ENCODE measurements around the gene ALG11. TPM values are rescaled to one million over a fixed set of nuclear protein-coding genes. Genes with fewer than 3 reads are reported as not detected.

The ALG11 gene
- total RNA-seq, 1 experiment from 2014 or later = 23.9 TPM

DNA sequence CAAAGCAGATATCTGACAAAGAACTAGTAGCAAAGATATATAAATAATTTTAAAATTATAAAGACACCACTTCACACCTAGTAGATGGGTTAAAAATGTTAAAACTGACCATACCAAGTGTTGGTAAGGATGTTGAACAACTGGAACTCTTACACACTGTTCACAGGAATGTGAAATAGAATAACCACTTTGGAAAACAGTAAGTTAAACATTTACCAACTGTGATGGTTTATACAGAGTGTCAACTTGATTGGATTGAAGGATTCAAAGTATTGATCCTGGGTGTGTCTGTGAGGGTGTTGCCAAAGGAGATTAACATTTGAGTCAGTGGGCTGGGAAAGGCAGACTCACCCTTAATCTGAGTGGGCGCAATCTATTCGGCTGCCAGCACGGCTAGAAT lies 31.5 kb downstream of the ALG11 start:
- Histone ChIP-seq H3K4me3 (ENCODE audit: low read depth in 2 of 2, low read length in 2 of 2) (no peak overlapping the region), H3K27me3 (ENCODE audit: control insufficient read depth, insufficient read depth, low read length) (no peaks in the 10 kb centered on the region), H3K4me1 (ENCODE audit: control insufficient read depth, insufficient read depth, low read length) (no peaks in the 10 kb centered on the region), H3K9me3 (ENCODE audit: control insufficient read depth, insufficient read depth, low read depth, low read length) (no peaks in the 10 kb centered on the region), H3K36me3 (ENCODE audit: control insufficient read depth, insufficient read depth, low read length) (no peaks in the 10 kb centered on the region), H3K27ac (ENCODE audit: low read length) (no peak overlapping the region)
- BruUV-seq (replicated peaks) = no TSS peak
- ChIA-PET POLR2A (no interaction called here), CTCF (no interaction called here)
- ATAC-seq (no peak), DNase-seq (ENCODE audit: low read depth, low spot score) (no peak)
- intact Hi-C loops (cut with micrococcal nuclease; ENCODE audit: unreplicated experiment) (no loop called here), in situ Hi-C loops (cut with HindIII; ENCODE audit: low pct_unique_long_range_greater_than_20kb, low sequenced_read_pairs) (no loop called here)
- TF ChIP-seq TCF7L2 (IDR thresholded peaks at IDR 0.05; ENCODE audit: low read depth, low read length) = no peak
- TF ChIP-seq POLR2AphosphoS5 (IDR thresholded peaks at IDR 0.05; ENCODE audit: low read depth, low read length) = no peak
- TF ChIP-seq, protein P1, sequence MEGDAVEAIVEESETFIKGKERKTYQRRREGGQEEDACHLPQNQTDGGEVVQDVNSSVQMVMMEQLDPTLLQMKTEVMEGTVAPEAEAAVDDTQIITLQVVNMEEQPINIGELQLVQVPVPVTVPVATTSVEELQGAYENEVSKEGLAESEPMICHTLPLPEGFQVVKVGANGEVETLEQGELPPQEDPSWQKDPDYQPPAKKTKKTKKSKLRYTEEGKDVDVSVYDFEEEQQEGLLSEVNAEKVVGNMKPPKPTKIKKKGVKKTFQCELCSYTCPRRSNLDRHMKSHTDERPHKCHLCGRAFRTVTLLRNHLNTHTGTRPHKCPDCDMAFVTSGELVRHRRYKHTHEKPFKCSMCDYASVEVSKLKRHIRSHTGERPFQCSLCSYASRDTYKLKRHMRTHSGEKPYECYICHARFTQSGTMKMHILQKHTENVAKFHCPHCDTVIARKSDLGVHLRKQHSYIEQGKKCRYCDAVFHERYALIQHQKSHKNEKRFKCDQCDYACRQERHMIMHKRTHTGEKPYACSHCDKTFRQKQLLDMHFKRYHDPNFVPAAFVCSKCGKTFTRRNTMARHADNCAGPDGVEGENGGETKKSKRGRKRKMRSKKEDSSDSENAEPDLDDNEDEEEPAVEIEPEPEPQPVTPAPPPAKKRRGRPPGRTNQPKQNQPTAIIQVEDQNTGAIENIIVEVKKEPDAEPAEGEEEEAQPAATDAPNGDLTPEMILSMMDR (IDR thresholded peaks at IDR 0.05) = no peak
- TF ChIP-seq SIN3A (IDR thresholded peaks at IDR 0.05; ENCODE audit: borderline replicate concordance, insufficient read depth, low read depth, low read length) = no peak
- TF ChIP-seq, protein P2, sequence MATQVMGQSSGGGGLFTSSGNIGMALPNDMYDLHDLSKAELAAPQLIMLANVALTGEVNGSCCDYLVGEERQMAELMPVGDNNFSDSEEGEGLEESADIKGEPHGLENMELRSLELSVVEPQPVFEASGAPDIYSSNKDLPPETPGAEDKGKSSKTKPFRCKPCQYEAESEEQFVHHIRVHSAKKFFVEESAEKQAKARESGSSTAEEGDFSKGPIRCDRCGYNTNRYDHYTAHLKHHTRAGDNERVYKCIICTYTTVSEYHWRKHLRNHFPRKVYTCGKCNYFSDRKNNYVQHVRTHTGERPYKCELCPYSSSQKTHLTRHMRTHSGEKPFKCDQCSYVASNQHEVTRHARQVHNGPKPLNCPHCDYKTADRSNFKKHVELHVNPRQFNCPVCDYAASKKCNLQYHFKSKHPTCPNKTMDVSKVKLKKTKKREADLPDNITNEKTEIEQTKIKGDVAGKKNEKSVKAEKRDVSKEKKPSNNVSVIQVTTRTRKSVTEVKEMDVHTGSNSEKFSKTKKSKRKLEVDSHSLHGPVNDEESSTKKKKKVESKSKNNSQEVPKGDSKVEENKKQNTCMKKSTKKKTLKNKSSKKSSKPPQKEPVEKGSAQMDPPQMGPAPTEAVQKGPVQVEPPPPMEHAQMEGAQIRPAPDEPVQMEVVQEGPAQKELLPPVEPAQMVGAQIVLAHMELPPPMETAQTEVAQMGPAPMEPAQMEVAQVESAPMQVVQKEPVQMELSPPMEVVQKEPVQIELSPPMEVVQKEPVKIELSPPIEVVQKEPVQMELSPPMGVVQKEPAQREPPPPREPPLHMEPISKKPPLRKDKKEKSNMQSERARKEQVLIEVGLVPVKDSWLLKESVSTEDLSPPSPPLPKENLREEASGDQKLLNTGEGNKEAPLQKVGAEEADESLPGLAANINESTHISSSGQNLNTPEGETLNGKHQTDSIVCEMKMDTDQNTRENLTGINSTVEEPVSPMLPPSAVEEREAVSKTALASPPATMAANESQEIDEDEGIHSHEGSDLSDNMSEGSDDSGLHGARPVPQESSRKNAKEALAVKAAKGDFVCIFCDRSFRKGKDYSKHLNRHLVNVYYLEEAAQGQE (IDR thresholded peaks at IDR 0.05; ENCODE audit: insufficient read depth in 1 of 2, low read depth in 2 of 2, low read length in 1 of 2) = no peak

DNA sequence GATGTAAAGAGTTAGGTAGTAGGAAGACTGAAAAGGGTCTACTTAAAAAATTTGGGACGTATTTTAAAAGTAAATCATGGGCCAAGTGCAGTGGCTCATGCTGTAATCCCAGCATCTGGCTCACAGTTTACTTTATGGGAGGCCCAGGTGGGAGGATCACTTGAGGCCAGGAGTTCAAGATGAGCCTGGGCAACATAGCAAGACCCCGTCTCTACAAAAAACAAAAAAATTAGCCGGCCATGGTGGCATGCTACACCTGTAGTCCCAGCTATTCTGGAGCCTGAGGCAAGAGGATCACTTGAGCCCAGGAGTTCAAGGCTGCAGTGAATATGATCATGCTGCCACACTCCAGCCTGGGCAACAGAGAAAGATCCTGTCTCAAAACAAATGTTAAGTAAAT lies 35.3 kb downstream of the ALG11 start:
- no peak for ATAC-seq
- ChIA-PET POLR2A (no interaction called here), CTCF (no interaction called here)
- DNase-seq (ENCODE audit: low read depth, low spot score) = no peak
- Histone ChIP-seq H3K27ac (ENCODE audit: low read length) (no peak overlapping the region), H3K27me3 (ENCODE audit: control insufficient read depth, insufficient read depth, low read length) (no peaks in the 10 kb centered on the region), H3K9me3 (ENCODE audit: control insufficient read depth, insufficient read depth, low read depth, low read length) (no peaks in the 10 kb centered on the region), H3K4me3 (ENCODE audit: low read depth in 2 of 2, low read length in 2 of 2) (no peak overlapping the region), H3K36me3 (ENCODE audit: control insufficient read depth, insufficient read depth, low read length) (no peaks in the 10 kb centered on the region), H3K4me1 (ENCODE audit: control insufficient read depth, insufficient read depth, low read length) (no peaks in the 10 kb centered on the region)
- BruUV-seq (replicated peaks) = no TSS peak
- intact Hi-C loops (cut with micrococcal nuclease; ENCODE audit: unreplicated experiment) = no loop called here
- TF ChIP-seq, protein P1 (IDR thresholded peaks at IDR 0.05) = no peak
- no peak for TF ChIP-seq TCF7L2 (IDR thresholded peaks at IDR 0.05; ENCODE audit: low read depth, low read length)
- TF ChIP-seq, protein P2 (IDR thresholded peaks at IDR 0.05; ENCODE audit: insufficient read depth in 1 of 2, low read depth in 2 of 2, low read length in 1 of 2) = no peak
- TF ChIP-seq POLR2AphosphoS5 (IDR thresholded peaks at IDR 0.05; ENCODE audit: low read depth, low read length) = no peak
- TF ChIP-seq SIN3A (IDR thresholded peaks at IDR 0.05; ENCODE audit: borderline replicate concordance, insufficient read depth, low read depth, low read length) = no peak
- in situ Hi-C loops (cut with HindIII; ENCODE audit: low pct_unique_long_range_greater_than_20kb, low sequenced_read_pairs) = no loop called here

All from Panc1 (cell line).